ENCODE results near the gene WDFY2.
A peak's percentile ranks its signal among the peaks of the same experiment; 100 is the strongest.
"Not testable (repeated sequence)": the region's sequence is repeated elsewhere in the genome, so short reads cannot be mapped to it uniquely, and the experiment has no call there.

WDFY2 gene

DNA sequence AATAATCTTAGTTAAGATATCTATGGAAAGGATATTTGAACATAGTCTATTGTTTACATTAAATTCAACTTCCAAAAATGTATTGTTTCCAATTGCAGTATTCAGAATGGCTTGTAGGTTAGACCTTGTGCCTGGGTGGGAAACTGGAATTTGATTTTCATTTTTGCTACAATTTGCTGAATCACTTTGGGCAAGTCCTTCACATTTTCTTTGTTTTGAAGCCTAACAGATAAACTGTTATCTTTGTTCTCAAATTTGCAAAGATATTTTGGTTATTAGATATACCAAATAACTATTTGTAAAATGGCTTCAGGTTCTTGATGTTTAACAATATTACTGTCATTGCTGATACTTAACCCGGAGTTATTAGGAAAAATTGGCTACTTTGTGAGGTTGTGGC, 82.6 kb downstream of the WDFY2 start:
- DNase-seq, result no peak

GRCh38 chr13:51668580-51669195, 84.4 kb downstream of the WDFY2 start:
- no peak for DNase-seq

DNA sequence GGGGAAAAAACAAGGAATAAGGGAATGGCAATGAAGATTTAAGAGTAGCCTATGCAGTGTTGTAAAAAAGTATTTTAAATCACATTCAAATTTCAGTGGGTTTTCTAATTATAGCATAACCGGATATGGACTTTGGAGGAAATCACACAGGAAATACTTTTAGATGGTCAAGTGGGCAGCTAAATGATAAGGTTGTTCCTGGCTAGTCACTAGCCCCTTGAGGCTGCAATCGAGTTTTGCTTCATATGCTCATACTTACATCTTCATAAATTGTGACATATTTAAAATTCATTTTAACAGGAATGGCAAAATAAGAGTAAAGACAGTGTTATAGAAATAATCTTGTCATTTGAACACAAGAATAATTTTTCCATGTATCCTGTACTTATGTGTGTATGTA, 88.9 kb downstream of the WDFY2 start:
- no peak for DNase-seq

DNA sequence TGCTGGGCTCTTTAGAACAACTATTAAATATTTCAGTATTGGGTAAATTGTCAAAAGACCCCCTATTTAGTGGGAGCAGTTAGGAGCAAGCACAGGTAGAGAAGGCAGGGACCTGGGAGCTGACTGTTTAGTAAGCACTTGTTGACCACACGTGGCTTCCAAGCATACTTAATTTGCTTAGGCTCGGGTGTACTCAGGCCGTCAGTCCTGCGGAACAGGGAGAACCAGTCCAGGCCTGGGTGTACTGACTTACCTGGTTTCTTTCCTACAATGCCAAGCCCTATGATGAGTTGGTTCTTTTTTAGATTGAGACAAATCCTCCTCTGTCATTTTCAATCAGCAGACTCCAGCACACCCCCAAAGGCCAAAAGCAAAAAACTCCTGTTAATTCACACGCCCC, 90.0 kb downstream of the WDFY2 start:
- DNase-seq, result no peak

- no peak for DNase-seq
Observed at GRCh38 chr13:51675385-51675784, 91.1 kb downstream of the WDFY2 start.

- no peak for DNase-seq
Observed at GRCh38 chr13:51675877-51676276, 91.6 kb downstream of the WDFY2 start.

DNA sequence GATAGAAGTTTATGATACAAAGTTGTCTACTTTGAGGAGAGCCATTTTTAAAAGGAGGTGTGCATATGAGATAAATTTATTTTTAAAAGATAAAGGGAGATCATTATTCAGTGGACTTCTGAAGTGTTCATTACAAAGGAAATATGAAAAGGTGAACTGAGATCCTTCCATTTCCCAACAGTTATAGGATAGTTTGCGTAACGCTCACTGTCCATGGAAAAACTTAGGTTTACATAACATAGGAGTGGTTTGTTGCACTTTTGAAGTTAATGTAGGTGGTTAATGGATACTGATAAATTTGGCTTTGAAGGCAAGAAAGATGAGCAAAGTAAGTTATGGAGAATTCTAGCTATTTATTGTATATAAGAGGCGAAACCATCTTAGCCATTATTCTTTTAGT, 92.5 kb downstream of the WDFY2 start:
- no peak for DNase-seq

GRCh38 chr13:51678420-51678819, 94.2 kb downstream of the WDFY2 start:
- DNase-seq, result no peak

GRCh38 chr13:51679616-51680015, 95.4 kb downstream of the WDFY2 start:
- peak; percentile 27 for DNase-seq

- peak; percentile 83 for DNase-seq
Observed at GRCh38 chr13:51681037-51681678, 96.9 kb downstream of the WDFY2 start.

GRCh38 chr13:51682686-51683085, 98.4 kb downstream of the WDFY2 start:
- DNase-seq, result peak; percentile 40

GRCh38 chr13:51683597-51683996, 99.3 kb downstream of the WDFY2 start:
- DNase-seq, result no peak

DNA sequence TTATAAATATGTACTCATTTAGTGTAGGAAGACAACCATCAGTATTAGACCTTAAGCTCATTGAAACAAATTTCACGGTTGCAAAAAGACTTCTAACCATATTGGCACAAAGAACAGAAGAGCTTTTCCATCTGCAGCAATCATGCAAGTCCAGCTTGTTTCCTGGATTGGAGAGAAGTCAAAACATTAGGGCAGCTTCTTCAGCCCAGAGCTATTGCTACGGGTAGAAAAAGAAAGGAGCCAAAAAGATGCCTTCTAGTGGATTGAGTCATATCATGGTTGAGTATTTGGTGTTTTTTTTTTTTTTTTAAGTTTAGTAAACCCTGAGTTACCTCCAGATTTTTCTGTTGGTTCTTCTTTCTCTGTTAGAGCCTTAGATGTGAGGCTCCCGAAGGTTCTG, 99.8 kb downstream of the WDFY2 start:
- peak; percentile 13 for DNase-seq

- DNase-seq, result no peak
Observed at GRCh38 chr13:51687947-51688714, 103.9 kb downstream of the WDFY2 start.

GRCh38 chr13:51688937-51689662, 104.8 kb downstream of the WDFY2 start:
- no peak for DNase-seq

DNA sequence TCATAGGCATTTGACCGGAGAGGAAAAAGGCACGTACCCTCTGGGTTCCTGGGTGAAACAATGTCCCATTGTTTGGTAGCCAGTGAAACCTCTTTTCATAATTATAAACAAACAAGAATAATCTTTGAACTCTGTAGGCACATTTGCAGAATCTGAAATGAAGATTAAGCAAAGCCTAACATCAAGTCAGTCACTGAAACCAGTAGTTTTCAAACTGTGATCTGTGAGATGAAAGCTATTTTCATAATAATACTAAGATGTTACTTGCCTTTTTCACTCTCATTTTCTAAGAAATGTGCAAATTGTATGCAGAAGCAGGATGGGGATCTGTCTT, 105.4 kb downstream of the WDFY2 start:
- no peak for DNase-seq

GRCh38 chr13:51695677-51696076, 111.4 kb downstream of the WDFY2 start:
- not testable (repeated sequence) for DNase-seq

- DNase-seq, result peak; percentile 79
Observed at GRCh38 chr13:51697181-51697580, 112.9 kb downstream of the WDFY2 start.

GRCh38 chr13:51697855-51698254, 113.6 kb downstream of the WDFY2 start:
- no peak for DNase-seq

GRCh38 chr13:51698352-51698751, 114.1 kb downstream of the WDFY2 start:
- no peak for DNase-seq

GRCh38 chr13:51704399-51705313, 120.4 kb downstream of the WDFY2 start:
- no peak for DNase-seq

- DNase-seq, result no peak
Observed at GRCh38 chr13:51707461-51707860, 123.2 kb downstream of the WDFY2 start.

Data from fibroblast of skin of back (primary cell).